NCI-H510A treated with DMSO at 0.1 percent for 48 hours (cell line): Measurements from ENCODE around the gene SULF2.

Experiments used
- DNase-seq: peaks from one replicate; lab custom pipeline; 2025; lab: John Stamatoyannopoulos, UW

Gene SULF2

DNA sequence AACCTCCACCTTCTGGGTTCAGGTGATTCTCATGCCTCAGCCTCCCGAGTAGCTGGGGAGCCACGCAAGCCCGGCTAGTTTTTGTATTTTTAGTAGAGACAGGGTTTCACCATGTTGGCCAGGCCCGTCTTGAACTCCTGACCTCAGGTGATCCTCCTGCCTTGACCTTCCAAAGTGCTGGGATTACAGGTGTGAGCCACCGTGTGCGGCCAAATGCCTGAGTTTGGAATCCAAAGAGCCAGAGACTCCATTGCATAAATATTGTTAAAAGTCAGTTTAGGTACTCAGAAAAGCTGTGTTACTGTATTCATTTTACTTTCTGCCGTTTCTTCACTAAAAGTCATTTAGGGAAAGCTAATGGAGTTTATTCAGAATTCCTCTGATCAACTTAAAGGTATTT is 137.3 kb downstream of the SULF2 start:
- no peak for DNase-seq

DNA sequence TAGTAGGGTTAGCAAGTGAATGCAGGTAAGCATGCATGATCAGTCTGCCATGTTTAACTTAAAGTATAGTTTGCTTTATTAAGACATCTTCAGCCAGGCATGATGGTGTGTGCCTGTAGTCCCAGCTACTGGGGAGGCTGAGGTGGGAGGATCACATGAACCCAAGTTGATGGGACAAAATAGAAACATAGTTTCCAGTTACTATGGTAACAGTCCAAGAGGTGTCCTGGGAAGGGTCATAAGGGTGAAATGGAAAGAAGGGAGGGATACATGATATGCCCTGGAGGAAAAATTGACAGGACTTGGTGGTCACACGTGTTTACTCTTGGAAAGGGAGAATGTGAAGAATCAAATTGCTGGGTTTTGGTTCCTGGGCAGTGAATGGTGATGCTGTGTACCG is 139.6 kb downstream of the SULF2 start:
- DNase-seq: no peak

DNA sequence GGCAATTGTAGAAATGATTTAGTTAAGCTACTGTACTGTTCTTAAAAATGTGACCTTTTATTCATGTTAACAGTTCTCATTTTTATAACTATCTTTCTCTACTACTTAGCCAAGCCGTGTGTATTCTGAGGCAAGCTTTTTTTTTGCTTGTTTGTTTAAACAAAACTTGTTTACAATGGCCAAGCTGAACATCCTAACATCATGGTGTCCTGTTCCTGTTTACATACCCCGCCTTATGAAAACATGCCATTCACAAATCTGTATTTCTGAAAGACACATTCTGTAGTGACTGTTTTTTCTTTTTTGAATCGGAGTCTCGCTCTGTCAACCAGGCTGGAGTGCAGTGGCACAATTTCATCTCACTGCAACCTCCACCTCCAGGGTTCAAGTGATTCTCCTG is 142.7 kb downstream of the SULF2 start:
- DNase-seq: no peak

DNA sequence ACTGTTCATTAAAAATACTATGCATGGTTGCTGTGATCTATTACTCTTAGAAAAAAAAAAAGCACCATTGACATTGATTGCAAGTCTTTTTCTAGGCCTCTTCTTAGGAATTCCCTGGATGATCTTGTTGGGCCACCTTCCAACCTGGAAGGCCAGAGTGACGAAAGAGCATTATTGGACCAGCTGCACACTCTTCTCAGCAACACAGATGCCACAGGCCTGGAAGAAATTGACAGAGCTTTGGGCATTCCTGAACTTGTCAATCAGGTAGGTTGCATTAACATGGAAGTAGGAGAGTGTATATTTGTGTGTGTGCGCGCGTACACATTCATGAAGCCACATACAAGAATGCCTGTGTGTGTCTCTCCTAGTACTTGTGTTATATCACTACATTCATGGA is 143.2 kb downstream of the SULF2 start:
- no peak for DNase-seq

DNA sequence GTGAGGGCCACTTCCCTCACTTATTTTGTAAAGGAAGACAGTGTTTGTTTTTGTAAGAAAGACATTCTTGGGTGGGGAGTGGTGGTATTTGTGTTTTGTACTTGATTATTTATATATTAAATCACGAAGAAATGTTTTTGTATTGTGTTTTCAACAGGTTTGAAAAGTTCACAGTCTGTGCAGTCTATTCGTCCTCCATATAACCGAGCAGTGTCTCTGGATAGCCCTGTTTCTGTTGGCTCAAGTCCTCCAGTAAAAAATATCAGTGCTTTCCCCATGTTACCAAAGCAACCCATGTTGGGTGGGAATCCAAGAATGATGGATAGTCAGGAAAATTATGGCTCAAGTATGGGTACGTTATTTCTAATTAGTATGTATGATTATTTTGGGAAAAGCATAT is 146.4 kb downstream of the SULF2 start:
- DNase-seq: no peak

DNA sequence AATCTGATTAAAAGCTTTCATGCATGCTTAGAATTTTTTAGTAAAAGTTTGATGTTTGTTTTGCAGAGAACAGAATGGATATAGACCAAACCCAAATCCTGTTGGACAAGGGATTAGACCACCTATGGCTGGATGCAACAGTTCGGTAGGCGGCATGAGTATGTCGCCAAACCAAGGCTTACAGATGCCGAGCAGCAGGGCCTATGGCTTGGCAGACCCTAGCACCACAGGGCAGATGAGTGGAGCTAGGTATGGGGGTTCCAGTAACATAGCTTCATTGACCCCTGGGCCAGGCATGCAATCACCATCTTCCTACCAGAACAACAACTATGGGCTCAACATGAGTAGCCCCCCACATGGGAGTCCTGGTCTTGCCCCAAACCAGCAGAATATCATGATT is 150.0 kb downstream of the SULF2 start:
- no peak for DNase-seq

DNA sequence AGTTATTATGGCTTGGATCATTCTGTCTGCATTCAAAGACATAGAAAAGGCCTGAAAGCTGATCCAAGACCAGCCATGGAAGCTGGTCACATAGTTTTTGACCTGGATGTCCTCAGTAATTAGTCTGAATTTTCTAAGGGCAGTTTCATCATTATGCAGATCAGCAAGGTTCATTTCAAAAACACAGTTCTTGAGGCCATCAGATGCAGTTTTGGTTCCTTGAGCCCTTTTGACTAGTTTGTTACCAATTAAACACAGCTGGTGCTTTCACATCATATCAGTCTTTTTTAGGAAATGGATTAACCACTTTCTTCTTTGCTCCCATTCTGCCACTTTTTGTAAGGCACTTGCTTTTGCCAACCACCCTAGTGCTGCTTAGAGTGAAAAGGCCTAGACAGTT is 154.2 kb downstream of the SULF2 start:
- no peak for DNase-seq

DNA sequence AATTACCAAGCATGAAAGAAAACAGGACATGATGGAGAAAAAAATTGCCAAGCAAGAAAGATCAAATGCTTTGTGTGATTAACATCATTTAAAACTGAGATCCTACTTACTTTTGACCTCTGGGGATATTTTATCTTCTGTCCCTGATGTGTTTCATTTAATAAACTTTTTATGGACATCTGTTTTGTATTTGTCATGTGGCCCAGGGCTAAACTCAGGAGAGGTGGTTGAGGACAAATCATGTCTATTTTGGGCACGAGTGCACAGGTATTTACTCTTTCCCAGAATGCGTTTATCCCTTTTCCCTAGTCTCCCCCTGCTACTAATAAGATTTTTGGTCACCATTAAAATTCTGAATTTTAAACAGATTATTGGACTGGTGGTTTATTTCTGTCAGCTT is 155.4 kb downstream of the SULF2 start:
- DNase-seq: no peak

DNA sequence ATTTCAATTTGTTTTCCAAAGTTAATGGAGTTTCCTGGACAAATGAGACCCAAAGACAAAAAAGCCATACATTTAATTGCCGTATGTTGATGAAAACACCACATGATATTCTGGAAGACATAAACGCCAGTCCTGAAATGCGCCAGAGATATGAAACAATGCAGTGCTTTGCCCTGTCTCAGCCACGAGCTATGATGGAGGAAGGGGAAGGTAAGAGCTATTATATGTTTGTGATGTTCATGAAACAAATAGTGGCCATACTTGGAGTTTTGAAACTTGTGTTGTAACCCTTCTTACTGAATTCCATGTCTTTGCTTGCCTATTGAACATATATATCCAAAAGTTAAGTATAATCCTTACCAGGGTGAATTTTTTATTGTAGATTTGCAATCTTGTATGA is 157.7 kb downstream of the SULF2 start:
- no peak for DNase-seq

DNA sequence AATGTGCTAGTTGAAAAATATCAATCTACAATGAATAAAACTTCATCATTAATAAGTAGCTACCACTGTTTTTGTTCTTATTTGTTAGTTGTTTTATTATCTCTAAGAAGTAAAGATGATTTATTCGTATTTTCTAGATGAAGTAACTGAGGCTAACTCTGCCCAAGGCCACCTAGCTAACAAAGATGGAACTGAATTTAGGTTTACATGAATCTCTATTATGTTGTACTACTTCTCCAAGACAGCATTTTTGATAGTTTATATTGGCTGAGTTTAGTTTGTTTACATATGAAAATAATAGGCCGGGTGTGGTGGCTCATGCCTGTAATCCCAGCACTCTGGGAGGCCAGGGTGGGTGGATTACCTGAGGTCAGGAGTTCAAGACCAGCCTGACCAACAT is 162.1 kb downstream of the SULF2 start:
- no peak for DNase-seq

DNA sequence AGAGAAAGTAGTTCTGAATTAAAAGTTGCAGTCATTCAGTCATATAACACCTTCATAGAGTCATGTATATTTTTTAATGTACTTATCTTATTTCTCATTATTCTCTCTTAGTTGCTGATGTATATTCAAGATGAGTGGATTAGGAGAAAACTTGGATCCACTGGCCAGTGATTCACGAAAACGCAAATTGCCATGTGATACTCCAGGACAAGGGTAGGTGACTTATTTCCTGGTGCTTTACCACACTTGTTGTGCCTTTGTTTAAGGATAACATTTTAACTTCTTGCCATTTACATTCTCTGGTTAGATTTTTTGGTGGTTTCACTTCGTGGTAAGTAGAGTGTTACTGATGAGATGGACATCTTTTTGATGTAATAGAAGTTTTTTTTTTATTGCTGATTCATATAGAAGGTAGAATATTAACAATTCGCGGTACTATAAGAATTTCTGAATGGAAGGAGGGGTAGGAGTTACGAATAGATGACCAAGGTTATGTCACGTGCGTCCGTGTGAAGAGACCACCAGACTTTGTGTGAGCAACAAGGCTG is 163.1 kb downstream of the SULF2 start:
- no peak for DNase-seq

DNA sequence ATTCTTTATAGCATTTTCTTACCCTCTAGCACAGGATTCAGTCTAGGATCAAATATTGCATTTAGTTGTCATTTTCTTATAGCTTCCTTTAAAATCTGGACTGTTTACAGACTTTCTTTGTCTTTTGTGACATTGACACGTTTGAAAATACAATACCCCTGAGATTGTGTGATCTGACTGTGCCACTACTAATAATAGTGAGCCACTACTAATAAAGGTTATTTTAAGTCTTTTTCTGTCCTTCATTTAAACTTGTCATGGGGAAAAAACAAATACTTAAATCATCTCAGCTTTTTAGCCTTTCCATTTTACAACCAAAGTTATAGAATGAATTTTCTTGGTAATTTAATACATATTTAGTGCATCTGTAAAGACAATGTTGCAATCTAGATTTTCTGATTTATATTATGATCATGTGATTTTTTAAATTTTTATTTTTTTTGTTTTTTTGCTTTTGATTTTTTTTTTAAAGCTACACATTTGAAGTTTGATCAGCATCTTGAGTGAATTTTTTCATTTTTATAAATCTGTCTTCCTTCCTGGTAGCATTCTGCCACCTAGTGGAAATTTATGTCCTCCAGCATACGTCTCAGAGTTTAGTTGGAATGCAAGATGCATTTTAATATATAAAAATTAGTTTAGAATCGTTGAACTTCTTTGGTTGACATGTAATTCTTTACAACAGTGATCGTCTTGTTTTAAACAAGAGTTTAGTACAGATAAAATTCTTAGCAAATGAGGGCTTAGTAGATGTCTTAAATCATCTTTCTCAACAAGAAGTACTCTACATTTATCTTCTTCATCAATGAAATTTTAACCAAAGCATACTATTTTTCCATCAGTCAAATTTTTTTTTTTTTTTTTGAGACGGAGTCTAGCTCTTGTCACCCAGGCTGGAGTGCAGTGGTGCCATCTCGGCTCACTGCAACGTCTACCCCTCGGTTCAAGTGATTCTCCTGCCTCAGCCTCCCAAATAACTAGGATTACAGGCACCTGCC is 164.2 kb downstream of the SULF2 start:
- DNase-seq: peak; percentile 71

DNA sequence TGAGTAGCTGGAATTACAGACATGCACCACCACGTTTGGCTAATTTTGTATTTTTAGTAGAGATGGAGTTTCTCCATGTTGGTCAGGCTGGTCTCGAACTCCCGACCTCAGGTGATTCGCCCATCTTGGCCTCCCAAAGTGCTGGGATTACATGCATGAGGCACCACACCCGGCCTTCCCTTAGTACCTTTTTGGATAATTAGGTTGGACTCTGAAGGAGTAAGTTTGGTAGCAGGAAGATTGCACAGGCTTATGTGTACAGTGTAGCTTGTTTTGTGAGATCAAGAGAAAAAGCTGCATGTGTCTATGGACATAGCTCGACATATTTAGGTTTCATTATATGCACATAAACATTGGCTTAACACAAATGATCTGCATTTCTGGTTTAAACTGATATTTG is 166.8 kb downstream of the SULF2 start:
- no peak for DNase-seq

DNA sequence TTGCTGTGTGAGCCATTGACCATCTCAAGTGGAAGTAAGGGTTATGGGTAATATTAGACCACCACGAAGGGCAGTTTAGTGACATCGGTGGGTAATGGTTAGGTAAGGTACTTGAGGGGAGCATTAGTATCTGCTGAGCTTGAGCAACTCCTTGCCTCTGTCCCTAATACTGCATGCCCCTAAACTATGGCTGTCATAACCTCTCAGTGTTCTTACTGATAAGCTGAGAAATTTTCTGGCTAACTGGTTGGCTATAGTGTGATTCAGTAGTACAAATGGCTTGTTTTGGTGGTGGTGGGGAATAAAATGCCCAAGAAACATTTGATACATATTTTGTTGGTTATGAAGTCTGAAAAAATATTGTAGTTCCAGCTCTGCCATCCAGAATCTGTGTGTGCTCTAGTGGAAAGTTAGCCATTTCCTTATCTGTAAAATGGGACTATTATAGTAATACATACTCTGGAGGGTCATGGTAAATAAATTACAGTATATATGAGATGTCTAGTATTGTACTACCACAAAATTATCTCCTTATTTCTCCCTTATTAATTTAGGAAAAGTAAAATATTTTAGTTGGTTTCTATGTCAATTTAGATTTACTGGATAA is 170.5 kb downstream of the SULF2 start:
- DNase-seq: no peak

DNA sequence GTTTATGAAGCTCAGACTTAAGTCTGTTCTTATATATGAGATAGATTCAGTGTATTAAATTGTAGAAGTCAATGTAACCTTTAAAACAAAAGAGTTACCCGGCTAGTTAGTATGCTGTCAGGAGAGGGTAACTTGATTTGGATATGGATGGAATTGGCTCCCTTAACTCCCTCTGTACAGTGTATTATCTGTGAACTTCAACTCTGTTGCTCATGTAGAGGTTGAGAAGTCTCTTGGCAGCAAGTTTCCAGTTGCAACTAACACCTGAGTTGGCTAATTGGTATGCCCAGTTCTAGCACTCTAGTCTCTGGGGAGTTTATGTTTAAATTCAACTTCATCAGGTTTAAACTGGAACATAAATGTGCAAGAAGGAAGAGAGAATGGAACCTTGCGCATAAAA is 172.6 kb downstream of the SULF2 start:
- no peak for DNase-seq

DNA sequence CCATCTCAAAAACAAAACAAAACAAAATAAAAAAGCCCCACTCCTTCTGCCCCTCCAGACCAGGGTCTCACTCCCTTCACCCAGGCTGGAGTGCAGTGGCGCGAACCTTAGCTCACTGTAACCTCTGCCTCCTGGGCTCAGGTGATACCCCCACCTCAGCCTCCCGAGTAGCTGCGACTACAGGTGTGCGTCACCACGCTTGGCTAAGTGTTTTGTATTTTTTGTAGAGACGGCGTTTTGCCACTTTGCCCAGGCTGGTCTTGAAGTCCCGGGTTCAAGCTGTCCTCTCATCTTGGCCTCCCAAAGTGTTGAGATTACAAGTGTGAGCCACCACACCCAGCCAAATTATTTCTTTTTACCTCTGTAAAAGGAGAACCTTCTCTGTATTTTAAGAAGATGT is 173.5 kb downstream of the SULF2 start:
- DNase-seq: no peak

DNA sequence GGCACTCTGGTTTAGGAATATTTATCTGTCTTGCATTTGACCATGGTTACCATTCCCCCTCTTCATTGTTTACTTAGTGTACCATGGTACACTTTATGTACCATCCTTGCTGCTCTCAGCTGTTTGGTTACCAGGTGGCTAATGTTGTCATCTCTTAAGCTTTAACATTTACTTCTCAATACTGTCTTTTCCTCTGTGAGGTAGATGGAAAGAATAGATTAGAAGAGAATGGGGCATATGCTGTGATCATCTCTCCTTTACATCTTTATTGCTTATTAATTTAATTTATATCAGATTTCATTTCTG is 174.4 kb downstream of the SULF2 start:
- peak; percentile 34 for DNase-seq

DNA sequence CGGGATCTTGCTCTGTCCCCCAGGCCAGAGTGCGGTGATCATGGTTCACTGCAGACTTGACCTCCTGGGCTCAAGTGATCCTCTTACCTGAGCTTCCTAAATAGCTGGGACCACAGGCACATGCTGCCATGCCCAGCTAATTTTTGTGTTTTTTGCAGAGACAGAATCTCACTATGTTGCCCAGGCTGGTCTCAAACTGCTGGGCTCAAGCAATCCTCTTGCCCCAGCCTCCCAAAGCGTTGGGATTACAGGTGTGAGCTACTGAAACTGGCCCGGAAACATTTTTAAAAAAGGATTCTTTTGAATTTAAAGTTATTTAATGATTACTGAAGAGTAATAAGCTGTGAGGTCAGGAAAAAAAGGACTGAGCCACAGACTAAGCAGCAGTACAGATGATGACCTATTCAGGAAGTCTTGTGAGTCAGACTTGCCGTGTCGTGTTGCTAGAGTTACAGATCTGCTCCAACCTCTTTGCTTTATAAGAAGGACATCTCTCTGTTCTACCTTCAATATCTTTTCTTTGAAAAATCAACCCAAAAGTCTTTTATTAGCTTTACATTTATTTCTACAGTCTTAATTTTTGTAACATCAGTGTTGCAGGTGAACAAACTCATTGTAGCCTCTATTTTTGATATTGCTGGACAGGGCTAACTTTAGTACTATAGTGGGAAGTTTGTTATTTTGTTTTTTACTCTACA is 174.9 kb downstream of the SULF2 start:
- peak; percentile 25 for DNase-seq

DNA sequence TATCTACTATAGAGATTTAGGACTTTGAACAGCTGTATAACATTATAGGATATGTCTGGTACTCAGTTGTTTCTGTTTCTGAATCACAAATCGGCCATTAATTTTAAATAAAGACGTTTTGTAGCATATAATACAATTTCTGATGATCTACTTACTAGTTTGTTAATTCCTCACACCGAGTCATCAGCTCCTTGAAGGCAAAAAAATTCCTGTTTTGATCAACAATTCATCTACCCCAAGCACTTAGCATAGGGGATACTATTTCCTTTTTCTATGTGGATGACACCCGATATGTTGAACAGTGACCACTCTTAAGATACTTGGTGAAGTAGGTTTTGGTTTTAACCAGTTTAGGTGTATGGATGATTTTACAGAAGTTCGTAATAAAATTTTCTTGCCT is 176.3 kb downstream of the SULF2 start:
- DNase-seq: no peak
